ENCODE results near the gene CPED1.

DNA sequence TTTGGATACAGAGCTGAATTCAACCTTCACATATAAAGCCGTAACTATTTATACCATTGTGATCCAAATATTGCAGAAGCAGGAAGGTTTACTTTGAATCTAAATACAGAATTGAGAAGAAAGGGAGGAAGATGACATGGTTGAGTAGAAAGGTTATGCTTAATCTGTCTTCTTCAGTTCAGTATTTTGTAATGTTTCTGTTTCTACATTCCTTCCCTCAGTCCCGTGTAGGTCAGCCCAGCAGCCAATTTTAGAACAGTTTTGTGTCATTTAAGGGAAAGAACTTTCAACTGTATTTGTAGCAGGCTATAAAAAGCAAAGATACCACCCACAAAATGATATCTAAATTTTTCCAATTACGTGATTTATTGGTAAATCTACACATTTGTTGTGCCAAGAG is 97.4 kb downstream of the CPED1 start:
- TF ChIP-seq, protein P1, sequence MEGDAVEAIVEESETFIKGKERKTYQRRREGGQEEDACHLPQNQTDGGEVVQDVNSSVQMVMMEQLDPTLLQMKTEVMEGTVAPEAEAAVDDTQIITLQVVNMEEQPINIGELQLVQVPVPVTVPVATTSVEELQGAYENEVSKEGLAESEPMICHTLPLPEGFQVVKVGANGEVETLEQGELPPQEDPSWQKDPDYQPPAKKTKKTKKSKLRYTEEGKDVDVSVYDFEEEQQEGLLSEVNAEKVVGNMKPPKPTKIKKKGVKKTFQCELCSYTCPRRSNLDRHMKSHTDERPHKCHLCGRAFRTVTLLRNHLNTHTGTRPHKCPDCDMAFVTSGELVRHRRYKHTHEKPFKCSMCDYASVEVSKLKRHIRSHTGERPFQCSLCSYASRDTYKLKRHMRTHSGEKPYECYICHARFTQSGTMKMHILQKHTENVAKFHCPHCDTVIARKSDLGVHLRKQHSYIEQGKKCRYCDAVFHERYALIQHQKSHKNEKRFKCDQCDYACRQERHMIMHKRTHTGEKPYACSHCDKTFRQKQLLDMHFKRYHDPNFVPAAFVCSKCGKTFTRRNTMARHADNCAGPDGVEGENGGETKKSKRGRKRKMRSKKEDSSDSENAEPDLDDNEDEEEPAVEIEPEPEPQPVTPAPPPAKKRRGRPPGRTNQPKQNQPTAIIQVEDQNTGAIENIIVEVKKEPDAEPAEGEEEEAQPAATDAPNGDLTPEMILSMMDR (IDR thresholded peaks at IDR 0.05): no peak
- TF ChIP-seq EP300 (IDR thresholded peaks at IDR 0.05): peak in 1 of 2 donors; percentile 56

All from tibial nerve (tissue), 4 donors.